ENCODE data around the gene NEDD4L. TPM values are rescaled to one million over a fixed set of nuclear protein-coding genes. Genes with fewer than 3 reads are reported as not detected.

NEDD4L gene
- polyA plus RNA-seq, 1 donor (not counting 4 experiments of a cell fraction or from before 2014, with no cell fraction given): 52.6 TPM

GRCh38 chr18:58394046-58394445, 350.0 kb downstream of the NEDD4L start:
- Histone ChIP-seq H2AFZ (ENCODE audit: control insufficient read depth, low read length) (no peak overlapping the region), H3K36me3 (ENCODE audit: control insufficient read depth in 2 of 2, extremely low read depth in 1 of 2, insufficient read depth in 2 of 2, low read length in 2 of 2) (peaks cover 46 to 84% of the 10 kb centered on the region in 2 experiments), H3K4me3 (ENCODE audit: control insufficient read depth in 2 of 3, extremely low read depth in 1 of 3, insufficient read depth in 2 of 3, low read depth in 1 of 3, low read length in 3 of 3) (no peak overlapping the region), H3K9ac (ENCODE audit: control insufficient read depth, extremely low read depth, insufficient read depth, low read length) (no peak overlapping the region), H3K4me1 (ENCODE audit: control insufficient read depth, extremely low read depth, insufficient read depth, low read length) (no peaks in the 10 kb centered on the region), H3K9me1 (ENCODE audit: control insufficient read depth, extremely low read depth, insufficient read depth, low read length) (no peaks in the 10 kb centered on the region), H3K79me2 (ENCODE audit: control insufficient read depth, insufficient read depth, low read length) (no peaks in the 10 kb centered on the region), H4K20me1 (ENCODE audit: control insufficient read depth, extremely low read depth, insufficient read depth, low read length) (peaks cover 7% of the 10 kb centered on the region), H3K27me3 (ENCODE audit: control insufficient read depth, extremely low read depth, insufficient read depth, low read length) (no peaks in the 10 kb centered on the region), H3K4me2 (ENCODE audit: control insufficient read depth, extremely low read depth, insufficient read depth, low read depth, low read length) (no peak overlapping the region), H3K27ac (ENCODE audit: control insufficient read depth, insufficient read depth, low read length) (no peak overlapping the region), H3K9me3 (ENCODE audit: control insufficient read depth, low read depth, low read length) (no peaks in the 10 kb centered on the region)
- TF ChIP-seq CTCF (optimal IDR thresholded peaks at IDR 0.05 in 1 of 3, IDR thresholded peaks at IDR 0.05 in 1 of 3, conservative IDR thresholded peaks at IDR 0.05 in 1 of 3; ENCODE audit: extremely low read depth in 1 of 3, insufficient read depth in 2 of 3, low read length in 3 of 3) (no peak), EZH2 (IDR thresholded peaks at IDR 0.05; ENCODE audit: low read length) (no peak)
- FAIRE-seq (no peak), DNase-seq (ENCODE audit: low read depth, low spot score) (no peak)
- dilution Hi-C loops (cut with MboI; ENCODE audit: extremely low pct_ligation_motif_present, low sequenced_read_pairs): no loop called here

GRCh38 chr18:58394602-58395425, 350.8 kb downstream of the NEDD4L start:
- DNase-seq (ENCODE audit: low read depth, low spot score) (no peak), FAIRE-seq (no peak)

More at GRCh38 chr18:58394602-58395425, 350.8 kb downstream of the NEDD4L start:
- TF ChIP-seq CTCF (optimal IDR thresholded peaks at IDR 0.05 in 1 of 3, IDR thresholded peaks at IDR 0.05 in 1 of 3, conservative IDR thresholded peaks at IDR 0.05 in 1 of 3; ENCODE audit: extremely low read depth in 1 of 3, insufficient read depth in 2 of 3, low read length in 3 of 3) (no peak), EZH2 (IDR thresholded peaks at IDR 0.05; ENCODE audit: low read length) (no peak)
- Histone ChIP-seq H2AFZ (ENCODE audit: control insufficient read depth, low read length) (no peak overlapping the region), H3K79me2 (ENCODE audit: control insufficient read depth, insufficient read depth, low read length) (no peaks in the 10 kb centered on the region), H3K4me3 (ENCODE audit: control insufficient read depth in 2 of 3, extremely low read depth in 1 of 3, insufficient read depth in 2 of 3, low read depth in 1 of 3, low read length in 3 of 3) (no peak overlapping the region), H3K4me2 (ENCODE audit: control insufficient read depth, extremely low read depth, insufficient read depth, low read depth, low read length) (no peak overlapping the region), H4K20me1 (ENCODE audit: control insufficient read depth, extremely low read depth, insufficient read depth, low read length) (peaks cover 7% of the 10 kb centered on the region), H3K9me1 (ENCODE audit: control insufficient read depth, extremely low read depth, insufficient read depth, low read length) (no peaks in the 10 kb centered on the region), H3K27ac (ENCODE audit: control insufficient read depth, insufficient read depth, low read length) (no peak overlapping the region), H3K9me3 (ENCODE audit: control insufficient read depth, low read depth, low read length) (no peaks in the 10 kb centered on the region), H3K9ac (ENCODE audit: control insufficient read depth, extremely low read depth, insufficient read depth, low read length) (no peak overlapping the region), H3K27me3 (ENCODE audit: control insufficient read depth, extremely low read depth, insufficient read depth, low read length) (no peaks in the 10 kb centered on the region), H3K36me3 (ENCODE audit: control insufficient read depth in 2 of 2, extremely low read depth in 1 of 2, insufficient read depth in 2 of 2, low read length in 2 of 2) (peaks cover 45 to 80% of the 10 kb centered on the region in 2 experiments), H3K4me1 (ENCODE audit: control insufficient read depth, extremely low read depth, insufficient read depth, low read length) (no peaks in the 10 kb centered on the region)
- dilution Hi-C loops (cut with MboI; ENCODE audit: extremely low pct_ligation_motif_present, low sequenced_read_pairs): no loop called here

Measured in keratinocyte (primary cell).